ENCODE data around the gene MT1H.

GRCh38 chr16:56653218-56653617 lies 16.4 kb upstream of the MT1H start:
- TF ChIP-seq CTCF (IDR thresholded peaks at IDR 0.05): no peak
- TF ChIP-seq POLR2AphosphoS5 (IDR thresholded peaks at IDR 0.05): no peak

Data from suprapubic skin (tissue), 3 donors.